HPDE6-E6E7 (cell line): ENCODE data around the gene PYGB.

Experiments
- DNase-seq: peaks from one replicate; pipeline ENCODE4 v3.0.0; 2011; ENCODE audit warnings: missing footprints; ENCODE audit errors: extremely low spot score

The PYGB gene

GRCh38 chr20:25336561-25337422, 88.9 kb downstream of the PYGB start:
- DNase-seq, result peak; percentile 54

GRCh38 chr20:25338112-25339023, 90.5 kb downstream of the PYGB start:
- DNase-seq, result no peak

GRCh38 chr20:25339608-25340007, 91.7 kb downstream of the PYGB start:
- no peak for DNase-seq

- no peak for DNase-seq
Measured at GRCh38 chr20:25340380-25340779, 92.5 kb downstream of the PYGB start.

GRCh38 chr20:25341716-25342680, 94.1 kb downstream of the PYGB start:
- peak; percentile 60 for DNase-seq

- no peak for DNase-seq
Measured at GRCh38 chr20:25344634-25345033, 96.7 kb downstream of the PYGB start.

- DNase-seq, result no peak
Measured at GRCh38 chr20:25345721-25346120, 97.8 kb downstream of the PYGB start.

- DNase-seq, result no peak
Measured at GRCh38 chr20:25346349-25346748, 98.5 kb downstream of the PYGB start.
